ENCODE results near the gene AGTRAP.

DNA sequence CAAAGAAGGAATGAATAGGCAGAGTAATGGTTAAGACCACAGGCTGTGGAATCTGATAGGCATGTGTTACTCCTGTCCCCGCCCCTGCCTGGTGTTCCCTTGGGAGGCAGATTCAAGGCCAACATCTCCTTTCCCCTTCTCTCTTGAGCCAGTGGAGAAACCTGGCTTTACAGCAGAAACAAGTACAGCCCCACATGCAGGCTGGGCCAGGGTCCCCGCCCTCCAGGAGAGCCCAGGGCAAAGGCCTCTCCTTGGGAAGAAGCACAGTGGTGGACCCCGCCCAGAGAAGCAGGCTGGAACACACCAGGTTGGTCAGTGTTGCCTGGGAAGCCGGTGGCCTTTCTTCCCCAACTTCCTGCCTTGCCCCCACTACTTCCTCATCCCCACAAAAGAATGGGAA lies 32.9 kb downstream of the AGTRAP start:
- TF ChIP-seq POLR2AphosphoS5 (IDR thresholded peaks at IDR 0.05) = no peak
- TF ChIP-seq, protein P1, sequence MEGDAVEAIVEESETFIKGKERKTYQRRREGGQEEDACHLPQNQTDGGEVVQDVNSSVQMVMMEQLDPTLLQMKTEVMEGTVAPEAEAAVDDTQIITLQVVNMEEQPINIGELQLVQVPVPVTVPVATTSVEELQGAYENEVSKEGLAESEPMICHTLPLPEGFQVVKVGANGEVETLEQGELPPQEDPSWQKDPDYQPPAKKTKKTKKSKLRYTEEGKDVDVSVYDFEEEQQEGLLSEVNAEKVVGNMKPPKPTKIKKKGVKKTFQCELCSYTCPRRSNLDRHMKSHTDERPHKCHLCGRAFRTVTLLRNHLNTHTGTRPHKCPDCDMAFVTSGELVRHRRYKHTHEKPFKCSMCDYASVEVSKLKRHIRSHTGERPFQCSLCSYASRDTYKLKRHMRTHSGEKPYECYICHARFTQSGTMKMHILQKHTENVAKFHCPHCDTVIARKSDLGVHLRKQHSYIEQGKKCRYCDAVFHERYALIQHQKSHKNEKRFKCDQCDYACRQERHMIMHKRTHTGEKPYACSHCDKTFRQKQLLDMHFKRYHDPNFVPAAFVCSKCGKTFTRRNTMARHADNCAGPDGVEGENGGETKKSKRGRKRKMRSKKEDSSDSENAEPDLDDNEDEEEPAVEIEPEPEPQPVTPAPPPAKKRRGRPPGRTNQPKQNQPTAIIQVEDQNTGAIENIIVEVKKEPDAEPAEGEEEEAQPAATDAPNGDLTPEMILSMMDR (IDR thresholded peaks at IDR 0.05 in 8 of 11, conservative IDR thresholded peaks at IDR 0.05 in 3 of 11) = no peak
